ENCODE results near the gene GRIK5. TPM values are rescaled to one million over a fixed set of nuclear protein-coding genes. Genes with fewer than 3 reads are reported as not detected.

The GRIK5 gene
- total RNA-seq: under 1 TPM; 0.73 to 0.90 TPM

- H3K36me3 Mint-ChIP-seq: no peaks in the 10 kb centered on the region
- intact Hi-C loops (cut with micrococcal nuclease): no loop called here
- H3K9me3 Mint-ChIP-seq: no peaks in the 10 kb centered on the region
- peaks cover 3% of the 10 kb centered on the region for H3K4me1 Mint-ChIP-seq (ENCODE audit: low read depth)
- POLR2A ChIA-PET: no interaction called here
- no peak within 1 kb of the TSS for H3K27ac Mint-ChIP-seq
- H3K4me3 Mint-ChIP-seq: no peak within 1 kb of the TSS
- peaks cover 2% of the 10 kb centered on the region for H3K27me3 Mint-ChIP-seq
- CTCF ChIA-PET: no interaction called here
- DNase-seq: no peak
These were observed at the start of gene GRIK5 for GRCh38 chr19:42069619-42070351. GRIK5 (minus strand) TSS chr19:42070206; CDS start chr19:42065770, 4,436 bp downstream.

- Mint-ChIP-seq H3K27ac (no peak overlapping the region), H3K9me3 (no peaks in the 10 kb centered on the region), H3K36me3 (peaks cover 41% of the 10 kb centered on the region), H3K4me3 (no peak overlapping the region), H3K27me3 (no peaks in the 10 kb centered on the region), H3K4me1 (ENCODE audit: low read depth) (peaks cover 43% of the 10 kb centered on the region)
- CTCF ChIA-PET: interaction anchor here (1.0 to 1.7 kb wide), 2 partner anchors 8 to 10 kb away, joined by 3 to 4 read pairs; no protein-coding TSS in a partner anchor
- POLR2A ChIA-PET: no interaction called here
- intact Hi-C loops (cut with micrococcal nuclease): no loop called here
- DNase-seq: no peak
These were observed 47.1 kb upstream of the GRIK5 start for GRCh38 chr19:42117076-42117475.

DNA sequence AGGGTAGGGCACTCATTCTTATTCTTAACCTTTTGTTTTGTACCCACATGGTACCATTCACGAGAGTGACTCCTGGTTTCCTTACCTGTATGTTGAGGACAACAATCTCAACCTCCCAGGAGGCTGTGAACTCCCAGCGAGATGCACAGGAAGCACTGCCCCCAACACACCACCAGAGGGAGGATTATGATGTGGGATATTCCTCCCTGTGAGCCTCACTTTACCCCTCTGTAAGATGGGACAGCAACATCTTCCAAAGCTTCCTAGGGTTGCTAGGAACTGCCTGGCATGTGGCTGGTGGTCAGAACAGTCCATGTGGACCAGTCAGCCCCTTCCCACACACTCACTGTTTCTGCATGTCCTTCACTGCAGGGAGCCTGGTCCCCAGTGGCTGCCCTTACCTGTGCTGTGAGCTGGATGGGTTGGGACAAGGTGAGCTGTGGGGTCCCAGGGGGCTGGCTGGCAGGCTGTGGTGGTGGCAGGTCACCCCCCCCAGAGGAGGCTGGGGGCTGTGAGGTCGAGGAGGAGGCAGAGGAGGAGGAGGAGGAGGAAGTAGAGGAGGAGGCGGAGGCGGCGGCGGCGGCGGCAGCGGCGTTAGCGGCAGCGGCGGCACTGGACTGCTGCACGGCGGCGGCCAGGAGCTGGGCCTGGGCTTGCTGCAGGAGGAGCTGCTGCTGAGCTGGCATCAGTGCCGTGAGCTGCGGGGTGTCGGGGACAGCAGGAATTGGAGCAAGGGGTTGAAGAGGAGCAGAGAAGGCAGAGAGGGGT lies 46.5 kb upstream of the GRIK5 start:
- POLR2A ChIA-PET: no interaction called here
- Mint-ChIP-seq H3K9me3 (no peaks in the 10 kb centered on the region), H3K27me3 (no peaks in the 10 kb centered on the region), H3K36me3 (peaks cover 38% of the 10 kb centered on the region), H3K27ac (no peak overlapping the region), H3K4me3 (no peak overlapping the region), H3K4me1 (ENCODE audit: low read depth) (peaks cover 42% of the 10 kb centered on the region)
- no peak for DNase-seq
- intact Hi-C loops (cut with micrococcal nuclease): no loop called here
- CTCF ChIA-PET: interaction anchor here (0.9 to 1.7 kb wide), 4 partner anchors 8 to 163 kb away, joined by 3 to 5 read pairs (median 4); partner anchors contain the start of gene POU2F2

- Mint-ChIP-seq H3K4me1 (ENCODE audit: low read depth) (peaks cover 42% of the 10 kb centered on the region), H3K36me3 (peaks cover 44% of the 10 kb centered on the region), H3K9me3 (no peaks in the 10 kb centered on the region), H3K27ac (peak overlapping the region; percentile 53), H3K27me3 (no peaks in the 10 kb centered on the region), H3K4me3 (no peak overlapping the region)
- ChIA-PET CTCF (interaction anchor here (0.9 to 2.2 kb wide), 3 partner anchors 16 to 163 kb away, joined by 3 to 6 read pairs (median 5); partner anchors contain the start of gene POU2F2), POLR2A (no interaction called here)
- intact Hi-C loops (cut with micrococcal nuclease): no loop called here
- DNase-seq: no peak
These were observed 45.7 kb upstream of the GRIK5 start for GRCh38 chr19:42115705-42116104.

GRCh38 chr19:42115219-42115618 lies 45.2 kb upstream of the GRIK5 start:
- H3K36me3 Mint-ChIP-seq: peaks cover 44% of the 10 kb centered on the region
- POLR2A ChIA-PET: no interaction called here
- CTCF ChIA-PET: interaction anchor here (0.8 to 2.2 kb wide), 5 partner anchors 17 to 178 kb away, joined by 3 to 6 read pairs (median 5); partner anchors contain the start of gene POU2F2
- H3K9me3 Mint-ChIP-seq: no peaks in the 10 kb centered on the region
- intact Hi-C loops (cut with micrococcal nuclease): no loop called here
- peaks cover 45% of the 10 kb centered on the region for H3K4me1 Mint-ChIP-seq (ENCODE audit: low read depth)
- DNase-seq: no peak
- no peak overlapping the region for H3K4me3 Mint-ChIP-seq
- H3K27ac Mint-ChIP-seq: peak overlapping the region; percentile 29
- no peaks in the 10 kb centered on the region for H3K27me3 Mint-ChIP-seq

GRCh38 chr19:42114412-42114811 lies 44.4 kb upstream of the GRIK5 start:
- Mint-ChIP-seq H3K36me3 (peaks cover 44% of the 10 kb centered on the region), H3K4me1 (ENCODE audit: low read depth) (peaks cover 41% of the 10 kb centered on the region), H3K4me3 (no peak overlapping the region), H3K9me3 (no peaks in the 10 kb centered on the region), H3K27me3 (no peaks in the 10 kb centered on the region), H3K27ac (peak overlapping the region; percentile 79)
- ChIA-PET POLR2A (no interaction called here), CTCF (interaction anchor here (0.8 to 9.3 kb wide), 6 partner anchors 9 to 327 kb away, joined by 3 to 82 read pairs (median 5); partner anchors contain the start of gene POU2F2)
- no peak for DNase-seq
- intact Hi-C loops (cut with micrococcal nuclease): no loop called here

DNA sequence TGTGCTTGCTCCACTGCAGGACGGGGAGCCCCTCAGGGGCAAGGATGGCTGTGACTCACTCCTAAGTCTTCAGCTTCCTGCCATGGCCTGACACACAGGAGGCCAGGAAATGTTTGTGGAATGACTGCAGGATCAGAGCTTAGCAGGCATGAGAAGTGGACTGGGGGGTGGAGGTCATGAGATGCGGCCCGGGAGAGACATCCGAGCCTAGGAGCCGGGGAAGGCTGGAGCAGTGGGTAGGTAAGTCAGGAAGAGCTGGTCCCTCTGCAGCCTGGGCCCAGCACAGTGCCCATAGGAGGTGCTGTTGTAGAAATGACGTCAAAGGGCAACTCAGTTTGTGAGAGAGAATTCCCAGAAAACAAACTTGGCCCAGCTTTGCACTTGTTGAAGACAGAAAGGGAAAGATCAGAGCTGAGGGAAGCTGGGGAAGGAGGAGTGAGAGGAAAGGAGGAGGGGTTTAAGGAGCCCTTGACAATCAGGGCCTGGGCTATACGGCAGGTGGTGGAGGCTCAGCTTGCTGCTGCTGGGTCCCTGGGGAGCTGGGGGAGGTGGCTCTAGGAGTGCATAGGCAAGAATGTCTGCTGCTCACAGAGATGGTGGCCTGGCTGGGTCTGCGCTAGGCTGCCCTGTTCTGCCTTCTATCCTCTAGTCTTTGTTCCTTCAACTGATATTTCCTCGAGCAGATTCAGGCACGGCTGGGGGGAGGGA lies 43.8 kb upstream of the GRIK5 start:
- peak overlapping the region; percentile 79 for H3K27ac Mint-ChIP-seq
- no peak overlapping the region for H3K4me3 Mint-ChIP-seq
- H3K36me3 Mint-ChIP-seq: peaks cover 44% of the 10 kb centered on the region
- no peaks in the 10 kb centered on the region for H3K27me3 Mint-ChIP-seq
- DNase-seq: no peak
- peaks cover 46% of the 10 kb centered on the region for H3K4me1 Mint-ChIP-seq (ENCODE audit: low read depth)
- no peaks in the 10 kb centered on the region for H3K9me3 Mint-ChIP-seq
- ChIA-PET POLR2A (no interaction called here), CTCF (interaction anchor here (1.3 to 9.3 kb wide), 5 partner anchors 10 to 327 kb away, joined by 3 to 82 read pairs (median 6); partner anchors contain the start of gene POU2F2)
- intact Hi-C loops (cut with micrococcal nuclease): no loop called here

GRCh38 chr19:42111811-42112210 lies 41.8 kb upstream of the GRIK5 start:
- H3K27ac Mint-ChIP-seq: peak overlapping the region; percentile 71
- H3K4me1 Mint-ChIP-seq (ENCODE audit: low read depth): peaks cover 44% of the 10 kb centered on the region
- peaks cover 42% of the 10 kb centered on the region for H3K36me3 Mint-ChIP-seq
- ChIA-PET CTCF (interaction anchor here (1.3 to 9.3 kb wide), 3 partner anchors 12 to 73 kb away, joined by 10 to 82 read pairs (median 43); partner anchors contain the start of gene POU2F2), POLR2A (no interaction called here)
- DNase-seq: no peak
- no peak overlapping the region for H3K4me3 Mint-ChIP-seq
- H3K9me3 Mint-ChIP-seq: no peaks in the 10 kb centered on the region
- H3K27me3 Mint-ChIP-seq: no peaks in the 10 kb centered on the region
- intact Hi-C loops (cut with micrococcal nuclease): no loop called here

GRCh38 chr19:42111384-42111783 lies 41.4 kb upstream of the GRIK5 start:
- Mint-ChIP-seq H3K4me3 (no peak overlapping the region), H3K4me1 (ENCODE audit: low read depth) (peaks cover 44% of the 10 kb centered on the region), H3K36me3 (peaks cover 41% of the 10 kb centered on the region), H3K27ac (peak overlapping the region; percentile 71), H3K9me3 (no peaks in the 10 kb centered on the region), H3K27me3 (no peaks in the 10 kb centered on the region)
- POLR2A ChIA-PET: interaction anchor here (1.0 kb wide), 1 partner anchor 12 kb away, joined by 3 read pairs; no protein-coding TSS in a partner anchor
- intact Hi-C loops (cut with micrococcal nuclease): no loop called here
- DNase-seq: no peak
- CTCF ChIA-PET: interaction anchor here (0.7 to 9.3 kb wide), 5 partner anchors 12 to 73 kb away, joined by 3 to 82 read pairs (median 10); partner anchors contain the start of gene POU2F2

- ChIA-PET POLR2A (interaction anchor here (0.6 to 1.0 kb wide), 2 partner anchors 13 to 169 kb away, joined by 3 read pairs; no protein-coding TSS in a partner anchor), CTCF (interaction anchor here (0.7 to 9.3 kb wide), 8 partner anchors 9 to 290 kb away, joined by 3 to 82 read pairs (median 6); partner anchors contain the start of gene POU2F2)
- Mint-ChIP-seq H3K9me3 (no peaks in the 10 kb centered on the region), H3K36me3 (peaks cover 34% of the 10 kb centered on the region), H3K27me3 (no peaks in the 10 kb centered on the region), H3K4me3 (no peak overlapping the region), H3K4me1 (ENCODE audit: low read depth) (peaks cover 51% of the 10 kb centered on the region), H3K27ac (peak overlapping the region; percentile 71)
- no peak for DNase-seq
- intact Hi-C loops (cut with micrococcal nuclease): no loop called here
These were observed 40.7 kb upstream of the GRIK5 start for GRCh38 chr19:42110658-42111057.

- no peak overlapping the region for H3K4me3 Mint-ChIP-seq
- CTCF ChIA-PET: interaction anchor here (0.9 to 9.3 kb wide), 12 partner anchors 10 to 329 kb away, joined by 3 to 82 read pairs (median 12); partner anchors contain the start of genes GSK3A and POU2F2
- peaks cover 58% of the 10 kb centered on the region for H3K4me1 Mint-ChIP-seq (ENCODE audit: low read depth)
- H3K36me3 Mint-ChIP-seq: peaks cover 32% of the 10 kb centered on the region
- POLR2A ChIA-PET: interaction anchor here (1.3 kb wide), 1 partner anchor 23 kb away, joined by 3 read pairs; no protein-coding TSS in a partner anchor
- no peak overlapping the region for H3K27ac Mint-ChIP-seq
- DNase-seq: no peak
- no peaks in the 10 kb centered on the region for H3K9me3 Mint-ChIP-seq
- intact Hi-C loops (cut with micrococcal nuclease): loop anchor here (2.0 kb wide), 1 partner anchor 133 kb away; the partner anchor contains the start of gene GSK3A
- H3K27me3 Mint-ChIP-seq: no peaks in the 10 kb centered on the region
These were observed 39.9 kb upstream of the GRIK5 start for GRCh38 chr19:42109896-42110295.

Data from activated CD4-positive, alpha-beta memory T cell treated with anti-CD3 and anti-CD28 coated beads for 36 hours (primary cell).